Hypothalamus (tissue), 51 donors: ENCODE measurements around the gene MRPS15.
"Not testable (repeated sequence)": the region's sequence is repeated elsewhere in the genome, so short reads cannot be mapped to it uniquely, and the experiment has no call there.

Source experiments
- DNase-seq, 51 donors: peaks; one replicate each; lab custom pipeline; 2025; lab: John Stamatoyannopoulos, UW

Gene MRPS15

GRCh38 chr1:36463803-36464604 lies at the start of gene MRPS15:
Gene MRPS15, minus strand, starts transcription at chr1:36464384. Its CDS starts 109 bp downstream, at chr1:36464275.
- DNase-seq: peak; percentile 44 to 98 (median 92)

- no peak for DNase-seq
Measured at GRCh38 chr1:36512842-36513241, 48.7 kb upstream of the MRPS15 start.

GRCh38 chr1:36511804-36512798 lies 47.9 kb upstream of the MRPS15 start:
- no peak for DNase-seq

- DNase-seq: not testable (repeated sequence)
Measured at GRCh38 chr1:36511220-36511619, 47.0 kb upstream of the MRPS15 start.

- DNase-seq: no peak
Measured at GRCh38 chr1:36510418-36510817, 46.2 kb upstream of the MRPS15 start.

GRCh38 chr1:36508257-36508656 lies 44.1 kb upstream of the MRPS15 start:
- DNase-seq: no peak

- no peak for DNase-seq
Measured at GRCh38 chr1:36506276-36506920, 42.2 kb upstream of the MRPS15 start.

DNA sequence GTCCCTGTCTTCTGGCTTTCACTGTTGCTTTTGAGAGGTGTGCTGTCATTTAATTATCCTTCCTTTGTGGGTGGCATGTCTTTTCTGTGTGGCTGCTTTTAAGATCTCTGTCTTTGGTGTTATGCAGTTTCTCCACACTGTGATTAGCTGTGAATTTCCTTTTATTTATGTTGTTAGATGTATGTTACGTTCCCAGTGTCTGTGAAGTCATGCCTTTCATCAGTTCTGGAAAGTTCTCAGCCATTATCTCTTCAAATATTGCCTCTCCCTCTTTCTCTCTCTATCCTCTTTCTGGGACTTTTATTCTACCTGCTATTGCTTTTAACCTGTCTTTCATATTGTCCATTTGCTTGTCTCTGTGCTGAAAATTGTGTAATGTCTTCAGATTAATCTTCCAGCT lies 39.5 kb upstream of the MRPS15 start:
- no peak for DNase-seq

GRCh38 chr1:36503159-36503558 lies 39.0 kb upstream of the MRPS15 start:
- DNase-seq: no peak

DNA sequence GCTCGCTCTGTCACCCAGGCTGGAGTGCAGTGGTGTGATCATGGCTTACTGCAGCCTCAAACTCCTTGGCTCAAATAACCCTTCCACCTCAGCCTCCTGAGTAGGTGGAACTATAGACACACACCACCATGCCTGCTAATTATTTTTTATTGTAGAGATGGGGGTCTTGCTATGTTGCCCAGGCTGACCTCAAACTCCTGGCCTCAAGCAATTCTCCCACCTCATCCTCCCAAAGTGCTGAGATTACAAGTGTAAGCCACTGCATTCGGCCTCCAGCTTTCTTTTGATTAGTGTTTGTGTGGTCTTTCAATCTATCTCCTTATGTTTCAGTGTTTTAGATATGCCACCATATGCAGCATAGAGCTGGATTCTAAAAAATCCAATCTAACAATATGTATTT lies 38.4 kb upstream of the MRPS15 start:
- no peak for DNase-seq

GRCh38 chr1:36501911-36502310 lies 37.7 kb upstream of the MRPS15 start:
- DNase-seq: not testable (repeated sequence)

GRCh38 chr1:36497207-36497606 lies 33.0 kb upstream of the MRPS15 start:
- DNase-seq: no peak

- no peak for DNase-seq
Measured at GRCh38 chr1:36494971-36495370, 30.8 kb upstream of the MRPS15 start.

GRCh38 chr1:36493524-36493923 lies 29.3 kb upstream of the MRPS15 start:
- DNase-seq: no peak

GRCh38 chr1:36492491-36492890 lies 28.3 kb upstream of the MRPS15 start:
- no peak for DNase-seq

DNA sequence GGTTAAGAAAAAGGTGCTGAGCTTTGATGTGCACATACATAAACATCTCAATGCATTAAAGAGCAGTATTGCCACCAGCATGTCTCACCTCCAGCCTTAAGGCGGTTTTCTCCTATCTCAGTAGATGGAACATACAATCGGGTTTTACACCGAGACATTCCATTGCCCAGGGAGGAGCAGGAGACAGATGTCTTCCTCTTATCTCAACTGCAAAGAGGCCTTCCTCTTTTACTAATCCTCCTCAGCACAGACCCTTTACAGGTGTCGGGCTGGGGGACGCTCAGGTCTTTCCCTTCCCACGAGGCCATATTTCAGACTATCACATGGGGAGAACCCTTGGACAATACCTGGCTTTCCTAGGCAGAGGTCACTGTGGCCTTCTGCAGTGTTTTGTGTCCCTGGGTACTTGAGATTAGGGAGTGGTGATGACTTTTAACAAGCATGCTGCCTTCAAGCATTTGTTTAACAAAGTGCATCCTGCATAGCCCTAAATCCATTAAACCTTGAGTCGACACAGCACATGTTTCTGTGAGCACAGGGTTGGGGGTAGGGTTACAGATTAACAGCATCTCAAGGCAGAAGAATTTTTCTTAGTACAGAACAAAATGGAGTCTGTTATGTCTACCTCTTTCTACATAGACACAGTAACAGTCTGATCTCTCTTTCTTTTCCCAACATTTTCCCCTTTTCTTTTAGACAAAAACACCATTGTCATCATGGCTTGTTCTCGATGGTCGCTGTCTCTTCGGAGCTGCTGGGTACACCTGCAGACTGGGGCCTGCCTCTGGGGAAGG lies 25.3 kb upstream of the MRPS15 start:
- DNase-seq: not testable (repeated sequence)

DNA sequence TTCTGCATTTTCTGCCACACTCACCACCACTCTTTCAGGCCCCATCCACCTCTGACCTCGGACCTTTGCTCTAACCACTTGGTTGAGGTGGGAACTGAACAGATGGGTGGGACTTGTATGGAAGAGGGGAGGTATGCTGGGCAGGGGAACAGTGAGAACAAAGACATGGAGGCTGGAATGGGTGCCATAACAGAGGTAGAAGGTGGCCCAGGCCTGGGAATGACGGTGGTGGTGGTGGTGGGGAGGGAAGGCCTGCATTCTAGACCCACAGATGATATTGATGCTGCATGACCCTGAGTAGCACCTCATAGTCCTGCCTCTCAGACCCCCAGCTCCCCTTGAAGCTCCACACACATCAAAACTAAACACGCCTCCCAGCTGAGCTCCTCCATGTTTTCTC lies 23.7 kb upstream of the MRPS15 start:
- no peak for DNase-seq

- not testable (repeated sequence) for DNase-seq
Measured at GRCh38 chr1:36487336-36487725, 23.1 kb upstream of the MRPS15 start.

GRCh38 chr1:36486439-36487335 lies 22.5 kb upstream of the MRPS15 start:
- peak in 29 of 51 donors; percentile 4 to 64 (median 31) for DNase-seq
